ENCODE measurements around the gene RPS17.
"Not testable (repeated sequence)": the region's sequence is repeated elsewhere in the genome, so short reads cannot be mapped to it uniquely, and the experiment has no call there.

DNA sequence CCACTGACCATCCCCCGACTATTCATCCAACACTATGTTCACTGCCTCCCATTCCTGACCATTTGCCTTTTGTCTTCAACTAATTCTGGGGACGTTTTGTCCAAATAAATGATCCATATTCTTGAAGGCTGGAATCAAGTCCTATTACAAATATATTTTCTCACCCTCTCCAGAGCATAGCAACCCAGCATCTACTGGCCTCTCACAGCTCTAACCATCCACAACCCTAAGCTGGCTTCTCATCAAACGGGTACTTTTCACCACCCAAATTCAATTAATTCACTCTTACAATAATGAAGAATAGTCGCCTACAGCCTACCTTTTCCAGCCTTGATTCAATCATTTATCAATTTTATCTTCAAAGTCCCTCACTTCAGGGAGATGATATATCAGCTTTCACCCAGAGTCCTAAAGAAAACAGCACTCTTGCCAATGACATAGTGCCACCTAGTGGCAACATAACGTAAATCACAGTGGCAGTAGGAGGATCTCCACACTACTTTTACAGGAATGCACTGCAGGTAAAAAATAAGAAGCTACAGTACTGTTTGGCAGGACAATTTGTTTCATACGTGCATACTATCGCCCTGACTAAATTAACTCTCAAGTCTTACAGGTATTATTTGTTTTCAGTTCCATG, 37.4 kb downstream of the RPS17 start:
- TF ChIP-seq, protein P1, sequence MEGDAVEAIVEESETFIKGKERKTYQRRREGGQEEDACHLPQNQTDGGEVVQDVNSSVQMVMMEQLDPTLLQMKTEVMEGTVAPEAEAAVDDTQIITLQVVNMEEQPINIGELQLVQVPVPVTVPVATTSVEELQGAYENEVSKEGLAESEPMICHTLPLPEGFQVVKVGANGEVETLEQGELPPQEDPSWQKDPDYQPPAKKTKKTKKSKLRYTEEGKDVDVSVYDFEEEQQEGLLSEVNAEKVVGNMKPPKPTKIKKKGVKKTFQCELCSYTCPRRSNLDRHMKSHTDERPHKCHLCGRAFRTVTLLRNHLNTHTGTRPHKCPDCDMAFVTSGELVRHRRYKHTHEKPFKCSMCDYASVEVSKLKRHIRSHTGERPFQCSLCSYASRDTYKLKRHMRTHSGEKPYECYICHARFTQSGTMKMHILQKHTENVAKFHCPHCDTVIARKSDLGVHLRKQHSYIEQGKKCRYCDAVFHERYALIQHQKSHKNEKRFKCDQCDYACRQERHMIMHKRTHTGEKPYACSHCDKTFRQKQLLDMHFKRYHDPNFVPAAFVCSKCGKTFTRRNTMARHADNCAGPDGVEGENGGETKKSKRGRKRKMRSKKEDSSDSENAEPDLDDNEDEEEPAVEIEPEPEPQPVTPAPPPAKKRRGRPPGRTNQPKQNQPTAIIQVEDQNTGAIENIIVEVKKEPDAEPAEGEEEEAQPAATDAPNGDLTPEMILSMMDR (IDR thresholded peaks at IDR 0.05), result peak; percentile 24
- not testable (repeated sequence) for TF ChIP-seq EZH2, EZH2phosphoT487 (IDR thresholded peaks at IDR 0.05)
